Adrenal gland (tissue), 5 donors: ENCODE measurements around the gene NHLH2.

ENCODE experiments used
- POLR2A ChIP-seq, 2 donors: fragments of 450-650 bp; IDR thresholded peaks; one replicate each; pipeline ENCODE4 v1.6.1; 2017; ENCODE audit warnings: antibody characterized with exemption in 2 of 2, mild to moderate bottlenecking in 2 of 2, moderate library complexity in 1 of 2
- TF ChIP-seq, protein P1 (sequence below), 6 experiments: fragments of 450-650 bp in 4 of 6; fragments of 200-600 bp in 2 of 6; sonication (generic) in 1 of 6; IDR thresholded peaks; 1 replicate in 5 of 6; 2 replicates in 1 of 6; pipeline versions ENCODE4 v1.5.1 to v1.8.0; 2016 to 2021; ENCODE audit warnings: antibody characterized with exemption in 6 of 6, mild to moderate bottlenecking in 2 of 6, moderate library complexity in 1 of 6
- donor health status: DM: no; HTN: no; CAD: no.

DNA sequence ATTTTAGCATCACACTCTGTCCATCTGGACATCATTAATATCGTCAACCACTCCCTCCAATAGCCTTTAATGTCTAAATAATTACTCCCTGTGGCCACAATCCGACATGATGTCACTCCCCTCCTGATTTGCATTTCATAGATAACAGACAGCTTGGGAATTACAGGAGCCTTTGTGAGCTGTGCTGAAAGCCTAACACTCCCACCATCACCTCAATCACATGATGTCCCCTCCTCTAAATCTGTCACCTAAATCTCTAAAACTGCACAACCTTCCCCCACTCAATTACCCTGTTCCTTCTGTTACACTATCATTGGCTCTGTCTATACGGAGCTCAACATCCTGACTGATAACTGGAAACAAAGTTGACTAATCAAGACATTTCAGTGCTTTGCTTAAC is 14.3 kb downstream of the NHLH2 start:
- TF ChIP-seq, protein P1, sequence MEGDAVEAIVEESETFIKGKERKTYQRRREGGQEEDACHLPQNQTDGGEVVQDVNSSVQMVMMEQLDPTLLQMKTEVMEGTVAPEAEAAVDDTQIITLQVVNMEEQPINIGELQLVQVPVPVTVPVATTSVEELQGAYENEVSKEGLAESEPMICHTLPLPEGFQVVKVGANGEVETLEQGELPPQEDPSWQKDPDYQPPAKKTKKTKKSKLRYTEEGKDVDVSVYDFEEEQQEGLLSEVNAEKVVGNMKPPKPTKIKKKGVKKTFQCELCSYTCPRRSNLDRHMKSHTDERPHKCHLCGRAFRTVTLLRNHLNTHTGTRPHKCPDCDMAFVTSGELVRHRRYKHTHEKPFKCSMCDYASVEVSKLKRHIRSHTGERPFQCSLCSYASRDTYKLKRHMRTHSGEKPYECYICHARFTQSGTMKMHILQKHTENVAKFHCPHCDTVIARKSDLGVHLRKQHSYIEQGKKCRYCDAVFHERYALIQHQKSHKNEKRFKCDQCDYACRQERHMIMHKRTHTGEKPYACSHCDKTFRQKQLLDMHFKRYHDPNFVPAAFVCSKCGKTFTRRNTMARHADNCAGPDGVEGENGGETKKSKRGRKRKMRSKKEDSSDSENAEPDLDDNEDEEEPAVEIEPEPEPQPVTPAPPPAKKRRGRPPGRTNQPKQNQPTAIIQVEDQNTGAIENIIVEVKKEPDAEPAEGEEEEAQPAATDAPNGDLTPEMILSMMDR (IDR thresholded peaks at IDR 0.05): no peak
- no peak for TF ChIP-seq POLR2A (IDR thresholded peaks at IDR 0.05)
